WTC11 (cell line): ENCODE measurements around the gene RCN1. TPM values are rescaled to one million over a fixed set of nuclear protein-coding genes. Genes with fewer than 3 reads are reported as not detected.

ENCODE experiments used
- ATAC-seq: fragments of 200-7000 bp; cut with Tn5 transposase; 2 replicates; pipeline ENCODE4 v1.10.0; 2021; ENCODE audit warnings: mild to moderate bottlenecking, moderate library complexity
- CTCF ChIA-PET: fragments of 300-600 bp; sonication (Branson Sonifier 250); formaldehyde crosslinking; loops from one replicate; lab custom pipeline; 2021; ENCODE audit warnings: antibody characterized with exemption; lab: Charles Lee
- POLR2A ChIA-PET: fragments of 350-600 bp; sonication (Branson Sonifier 250); formaldehyde crosslinking; loops from one replicate; lab custom pipeline; 2021; ENCODE audit warnings: antibody characterized with exemption; lab: Charles Lee
- DNase-seq: peaks from one replicate; pipeline ENCODE4 v3.0.0; 2021; ENCODE audit warnings: low spot score
- H3K27ac Mint-ChIP-seq: 2 replicates; pipeline ENCODE4 v1.8.0; 2021; ENCODE audit warnings: mixed read lengths
- H3K27me3 Mint-ChIP-seq: 2 replicates; pipeline ENCODE4 v1.8.0; 2021; ENCODE audit warnings: low read depth, mild to moderate bottlenecking, moderate library complexity, mixed read lengths
- H3K36me3 Mint-ChIP-seq: 2 replicates; pipeline ENCODE4 v1.8.0; 2021; ENCODE audit warnings: mixed read lengths
- H3K4me1 Mint-ChIP-seq: 2 replicates; pipeline ENCODE4 v1.8.0; 2022; ENCODE audit warnings: mixed read lengths
- H3K4me3 Mint-ChIP-seq: 2 replicates; pipeline ENCODE4 v1.8.0; 2021; ENCODE audit warnings: mild to moderate bottlenecking, moderate library complexity, mixed read lengths
- H3K9me3 Mint-ChIP-seq: 2 replicates; pipeline ENCODE4 v1.8.0; 2021; ENCODE audit warnings: mixed read lengths
- JUN ChIP-seq: sonication (generic); formaldehyde crosslinking; IDR thresholded peaks from 2 replicates; pipeline ENCODE4 v1.8.0; 2023; ENCODE audit warnings: mild to moderate bottlenecking, missing genetic modification reagents
- NFYB ChIP-seq: sonication (generic); formaldehyde crosslinking; conservative IDR thresholded peaks from 2 replicates; pipeline ENCODE4 v1.8.0; 2022; ENCODE audit warnings: low read depth, missing genetic modification reagents
- RELA ChIP-seq: sonication (generic); formaldehyde crosslinking; IDR thresholded peaks from 2 replicates; pipeline ENCODE4 v1.8.1; 2022; ENCODE audit warnings: missing genetic modification reagents, mild to moderate bottlenecking, borderline replicate concordance
- SMAD3 ChIP-seq: sonication (generic); formaldehyde crosslinking; IDR thresholded peaks from 2 replicates; pipeline ENCODE4 v1.8.0; 2022; ENCODE audit warnings: missing genetic modification reagents, mild to moderate bottlenecking, borderline replicate concordance
- SMAD4 ChIP-seq: sonication (generic); formaldehyde crosslinking; IDR thresholded peaks from 2 replicates; pipeline ENCODE4 v1.8.0; 2022; ENCODE audit warnings: mild to moderate bottlenecking, missing genetic modification reagents
- ZBTB21 ChIP-seq: sonication (generic); formaldehyde crosslinking; IDR thresholded peaks from 2 replicates; pipeline ENCODE4 v1.8.1; 2023; ENCODE audit warnings: mild to moderate bottlenecking, missing genetic modification reagents, borderline replicate concordance
- ZNF232 ChIP-seq: sonication (generic); formaldehyde crosslinking; IDR thresholded peaks from 2 replicates; pipeline ENCODE4 v1.8.0; 2022; ENCODE audit warnings: mild to moderate bottlenecking, missing genetic modification reagents
- ZNF396 ChIP-seq: fragments of 250-450 bp; sonication (Bioruptor Pico); IDR thresholded peaks from 2 replicates; pipeline ENCODE4 v1.8.0; 2021; ENCODE audit warnings: mild to moderate bottlenecking, moderate library complexity, borderline replicate concordance
- total RNA-seq: library from RNA; stranded (reverse); gene quantifications from 3 replicates; pipeline ENCODE4 v1.2.3, GENCODE V29; 2021
- TF ChIP-seq, protein P1 (sequence below): sonication (generic); formaldehyde crosslinking; IDR thresholded peaks from 2 replicates; pipeline ENCODE4 v1.8.0; 2023; ENCODE audit warnings: missing genetic modification reagents, mild to moderate bottlenecking, borderline replicate concordance
- TF ChIP-seq, protein P2 (sequence below): sonication (generic); formaldehyde crosslinking; IDR thresholded peaks from 2 replicates; pipeline ENCODE4 v1.8.1; 2022; ENCODE audit warnings: low read depth, mild to moderate bottlenecking, moderate library complexity, missing genetic modification reagents, borderline replicate concordance
- TF ChIP-seq, protein P3 (sequence below): sonication (generic); formaldehyde crosslinking; IDR thresholded peaks from 2 replicates; pipeline ENCODE4 v1.8.0; 2022; ENCODE audit warnings: missing genetic modification reagents

The RCN1 gene
- total RNA-seq, 1 experiment from 2014 or later: 96.2 TPM

DNA sequence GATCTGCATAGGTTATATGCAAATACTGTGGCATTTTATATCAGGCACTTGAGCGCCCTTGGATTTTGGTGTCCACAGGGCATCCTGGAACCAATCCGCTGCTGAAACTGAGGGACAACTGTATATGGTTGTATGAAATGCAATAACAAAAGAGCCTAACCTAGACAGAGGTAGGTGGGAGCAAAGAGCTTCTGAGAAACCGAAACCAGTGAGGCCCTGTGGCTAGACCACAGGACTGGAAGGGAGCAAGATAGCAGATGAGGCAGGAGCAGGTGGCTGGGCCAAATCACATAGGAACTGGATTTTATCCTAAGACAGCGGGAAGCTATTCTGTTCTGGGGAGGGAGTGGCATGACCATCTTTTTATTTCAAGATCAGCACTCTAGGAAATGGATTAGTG lies 30.1 kb downstream of the RCN1 start:
- no peaks in the 10 kb centered on the region for H3K27me3 Mint-ChIP-seq
- ATAC-seq: no peak
- POLR2A ChIA-PET: no interaction called here
- peaks cover 7% of the 10 kb centered on the region for H3K9me3 Mint-ChIP-seq
- DNase-seq: no peak
- H3K36me3 Mint-ChIP-seq: no peaks in the 10 kb centered on the region
- no peaks in the 10 kb centered on the region; the same call in 1 of the 2 replicates for H3K4me1 Mint-ChIP-seq
- CTCF ChIA-PET: no interaction called here
- H3K4me3 Mint-ChIP-seq: no peak overlapping the region
- TF ChIP-seq, protein P1, sequence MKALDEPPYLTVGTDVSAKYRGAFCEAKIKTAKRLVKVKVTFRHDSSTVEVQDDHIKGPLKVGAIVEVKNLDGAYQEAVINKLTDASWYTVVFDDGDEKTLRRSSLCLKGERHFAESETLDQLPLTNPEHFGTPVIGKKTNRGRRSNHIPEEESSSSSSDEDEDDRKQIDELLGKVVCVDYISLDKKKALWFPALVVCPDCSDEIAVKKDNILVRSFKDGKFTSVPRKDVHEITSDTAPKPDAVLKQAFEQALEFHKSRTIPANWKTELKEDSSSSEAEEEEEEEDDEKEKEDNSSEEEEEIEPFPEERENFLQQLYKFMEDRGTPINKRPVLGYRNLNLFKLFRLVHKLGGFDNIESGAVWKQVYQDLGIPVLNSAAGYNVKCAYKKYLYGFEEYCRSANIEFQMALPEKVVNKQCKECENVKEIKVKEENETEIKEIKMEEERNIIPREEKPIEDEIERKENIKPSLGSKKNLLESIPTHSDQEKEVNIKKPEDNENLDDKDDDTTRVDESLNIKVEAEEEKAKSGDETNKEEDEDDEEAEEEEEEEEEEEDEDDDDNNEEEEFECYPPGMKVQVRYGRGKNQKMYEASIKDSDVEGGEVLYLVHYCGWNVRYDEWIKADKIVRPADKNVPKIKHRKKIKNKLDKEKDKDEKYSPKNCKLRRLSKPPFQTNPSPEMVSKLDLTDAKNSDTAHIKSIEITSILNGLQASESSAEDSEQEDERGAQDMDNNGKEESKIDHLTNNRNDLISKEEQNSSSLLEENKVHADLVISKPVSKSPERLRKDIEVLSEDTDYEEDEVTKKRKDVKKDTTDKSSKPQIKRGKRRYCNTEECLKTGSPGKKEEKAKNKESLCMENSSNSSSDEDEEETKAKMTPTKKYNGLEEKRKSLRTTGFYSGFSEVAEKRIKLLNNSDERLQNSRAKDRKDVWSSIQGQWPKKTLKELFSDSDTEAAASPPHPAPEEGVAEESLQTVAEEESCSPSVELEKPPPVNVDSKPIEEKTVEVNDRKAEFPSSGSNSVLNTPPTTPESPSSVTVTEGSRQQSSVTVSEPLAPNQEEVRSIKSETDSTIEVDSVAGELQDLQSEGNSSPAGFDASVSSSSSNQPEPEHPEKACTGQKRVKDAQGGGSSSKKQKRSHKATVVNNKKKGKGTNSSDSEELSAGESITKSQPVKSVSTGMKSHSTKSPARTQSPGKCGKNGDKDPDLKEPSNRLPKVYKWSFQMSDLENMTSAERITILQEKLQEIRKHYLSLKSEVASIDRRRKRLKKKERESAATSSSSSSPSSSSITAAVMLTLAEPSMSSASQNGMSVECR (CRISPR knock-in tag): no peak
- TF ChIP-seq, protein P2, sequence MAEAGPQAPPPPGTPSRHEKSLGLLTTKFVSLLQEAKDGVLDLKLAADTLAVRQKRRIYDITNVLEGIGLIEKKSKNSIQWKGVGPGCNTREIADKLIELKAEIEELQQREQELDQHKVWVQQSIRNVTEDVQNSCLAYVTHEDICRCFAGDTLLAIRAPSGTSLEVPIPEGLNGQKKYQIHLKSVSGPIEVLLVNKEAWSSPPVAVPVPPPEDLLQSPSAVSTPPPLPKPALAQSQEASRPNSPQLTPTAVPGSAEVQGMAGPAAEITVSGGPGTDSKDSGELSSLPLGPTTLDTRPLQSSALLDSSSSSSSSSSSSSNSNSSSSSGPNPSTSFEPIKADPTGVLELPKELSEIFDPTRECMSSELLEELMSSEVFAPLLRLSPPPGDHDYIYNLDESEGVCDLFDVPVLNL (CRISPR knock-in tag): no peak
- no peak overlapping the region for H3K27ac Mint-ChIP-seq

DNA sequence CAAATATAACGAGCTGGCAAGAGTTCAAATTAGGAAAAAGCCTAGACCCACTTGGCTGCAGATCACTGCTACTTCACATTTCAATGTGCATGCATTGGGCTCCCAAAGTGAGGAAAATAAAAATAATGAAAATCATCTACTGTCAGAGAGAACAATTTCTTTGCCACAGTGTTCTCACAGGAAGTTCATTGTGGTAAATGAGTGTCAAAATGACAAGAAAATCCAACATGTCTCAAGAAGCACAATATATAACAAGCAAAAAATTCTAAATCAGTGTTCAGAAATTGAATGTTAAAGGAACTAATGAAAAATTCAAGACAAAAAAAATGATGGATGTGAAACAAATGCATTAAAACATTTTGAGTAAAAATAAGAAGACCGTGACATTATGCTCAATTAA lies 31.3 kb downstream of the RCN1 start:
- DNase-seq: no peak
- no peak for TF ChIP-seq SMAD4 (CRISPR knock-in tag)
- POLR2A ChIA-PET: no interaction called here
- CTCF ChIA-PET: no interaction called here
- peaks cover 9% of the 10 kb centered on the region for H3K9me3 Mint-ChIP-seq
- no peak for ATAC-seq
- no peaks in the 10 kb centered on the region; the same call in 1 of the 2 replicates for H3K4me1 Mint-ChIP-seq
- H3K27ac Mint-ChIP-seq: no peak overlapping the region
- H3K27me3 Mint-ChIP-seq: peaks cover 1% of the 10 kb centered on the region; the same call in 1 of the 2 replicates
- no peak overlapping the region for H3K4me3 Mint-ChIP-seq
- H3K36me3 Mint-ChIP-seq: no peaks in the 10 kb centered on the region

DNA sequence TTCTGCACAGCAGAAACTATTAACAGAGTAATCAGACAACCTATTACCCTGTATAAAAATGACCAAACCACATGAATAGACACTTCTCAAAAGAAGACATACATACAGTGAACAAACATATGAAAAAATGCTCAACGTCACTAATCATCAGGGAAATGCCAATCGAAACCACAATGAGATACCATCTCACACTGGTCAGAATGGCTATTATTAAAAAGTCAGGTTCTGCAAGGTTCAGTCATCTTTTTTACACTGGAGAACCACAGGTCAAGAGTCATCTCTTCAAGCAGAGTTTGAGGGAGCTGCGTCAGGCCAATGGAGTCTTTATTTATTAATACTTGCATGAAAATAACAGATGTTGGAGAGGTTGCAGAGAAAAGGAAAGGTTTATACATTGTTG lies 40.4 kb downstream of the RCN1 start:
- H3K27ac Mint-ChIP-seq: no peak overlapping the region
- ChIA-PET CTCF (no interaction called here), POLR2A (no interaction called here)
- no peak for DNase-seq
- TF ChIP-seq, protein P3, sequence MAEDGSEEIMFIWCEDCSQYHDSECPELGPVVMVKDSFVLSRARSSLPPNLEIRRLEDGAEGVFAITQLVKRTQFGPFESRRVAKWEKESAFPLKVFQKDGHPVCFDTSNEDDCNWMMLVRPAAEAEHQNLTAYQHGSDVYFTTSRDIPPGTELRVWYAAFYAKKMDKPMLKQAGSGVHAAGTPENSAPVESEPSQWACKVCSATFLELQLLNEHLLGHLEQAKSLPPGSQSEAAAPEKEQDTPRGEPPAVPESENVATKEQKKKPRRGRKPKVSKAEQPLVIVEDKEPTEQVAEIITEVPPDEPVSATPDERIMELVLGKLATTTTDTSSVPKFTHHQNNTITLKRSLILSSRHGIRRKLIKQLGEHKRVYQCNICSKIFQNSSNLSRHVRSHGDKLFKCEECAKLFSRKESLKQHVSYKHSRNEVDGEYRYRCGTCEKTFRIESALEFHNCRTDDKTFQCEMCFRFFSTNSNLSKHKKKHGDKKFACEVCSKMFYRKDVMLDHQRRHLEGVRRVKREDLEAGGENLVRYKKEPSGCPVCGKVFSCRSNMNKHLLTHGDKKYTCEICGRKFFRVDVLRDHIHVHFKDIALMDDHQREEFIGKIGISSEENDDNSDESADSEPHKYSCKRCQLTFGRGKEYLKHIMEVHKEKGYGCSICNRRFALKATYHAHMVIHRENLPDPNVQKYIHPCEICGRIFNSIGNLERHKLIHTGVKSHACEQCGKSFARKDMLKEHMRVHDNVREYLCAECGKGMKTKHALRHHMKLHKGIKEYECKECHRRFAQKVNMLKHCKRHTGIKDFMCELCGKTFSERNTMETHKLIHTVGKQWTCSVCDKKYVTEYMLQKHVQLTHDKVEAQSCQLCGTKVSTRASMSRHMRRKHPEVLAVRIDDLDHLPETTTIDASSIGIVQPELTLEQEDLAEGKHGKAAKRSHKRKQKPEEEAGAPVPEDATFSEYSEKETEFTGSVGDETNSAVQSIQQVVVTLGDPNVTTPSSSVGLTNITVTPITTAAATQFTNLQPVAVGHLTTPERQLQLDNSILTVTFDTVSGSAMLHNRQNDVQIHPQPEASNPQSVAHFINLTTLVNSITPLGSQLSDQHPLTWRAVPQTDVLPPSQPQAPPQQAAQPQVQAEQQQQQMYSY (CRISPR knock-in tag): no peak
- TF ChIP-seq RELA (CRISPR knock-in tag) (no peak), ZBTB21 (no peak), ZNF232 (CRISPR knock-in tag) (no peak), ZNF396 (CRISPR knock-in tag) (no peak), NFYB (no peak), JUN (no peak), SMAD3 (no peak), SMAD4 (CRISPR knock-in tag) (no peak)
- H3K27me3 Mint-ChIP-seq: peaks cover 4% of the 10 kb centered on the region
- no peaks in the 10 kb centered on the region for H3K4me1 Mint-ChIP-seq
- peaks cover 13% of the 10 kb centered on the region for H3K9me3 Mint-ChIP-seq
- no peak overlapping the region for H3K4me3 Mint-ChIP-seq
- H3K36me3 Mint-ChIP-seq: no peaks in the 10 kb centered on the region
- no peak for ATAC-seq
